GM18861 (cell line): Measurements from ENCODE around the gene PLAC1.
A peak's percentile ranks its signal among the peaks of the same experiment; 100 is the strongest.

Experiments
- ATAC-seq: cut with Tn5 transposase; IDR thresholded peaks from one replicate; pipeline ENCODE4 v1.9.1; 2021; ENCODE audit not compliant: unreplicated experiment

PLAC1 gene

GRCh38 chrX:134544513-134545151 lies 113.6 kb downstream of the PLAC1 start:
- no peak for ATAC-seq

GRCh38 chrX:134544135-134544512 lies 114.1 kb downstream of the PLAC1 start:
- ATAC-seq = no peak

GRCh38 chrX:134543288-134543687 lies 115.0 kb downstream of the PLAC1 start:
- ATAC-seq = no peak

- peak; percentile 62 for ATAC-seq
Observed at GRCh38 chrX:134542485-134542884, 115.8 kb downstream of the PLAC1 start.

GRCh38 chrX:134541906-134542305 lies 116.4 kb downstream of the PLAC1 start:
- no peak for ATAC-seq

- no peak for ATAC-seq
Observed at GRCh38 chrX:134538316-134538715, 120.0 kb downstream of the PLAC1 start.

GRCh38 chrX:134537179-134537955 lies 120.9 kb downstream of the PLAC1 start:
- ATAC-seq = no peak

- ATAC-seq = no peak
Observed at GRCh38 chrX:134533952-134534351, 124.3 kb downstream of the PLAC1 start.

GRCh38 chrX:134533352-134533751 lies 124.9 kb downstream of the PLAC1 start:
- ATAC-seq = no peak

- no peak for ATAC-seq
Observed at GRCh38 chrX:134530845-134531244, 127.4 kb downstream of the PLAC1 start.

GRCh38 chrX:134529481-134529880 lies 128.8 kb downstream of the PLAC1 start:
- ATAC-seq = no peak

GRCh38 chrX:134528960-134529359 lies 129.3 kb downstream of the PLAC1 start:
- ATAC-seq = no peak

- no peak for ATAC-seq
Observed at GRCh38 chrX:134526399-134526798, 131.9 kb downstream of the PLAC1 start.

- ATAC-seq = no peak
Observed at GRCh38 chrX:134525086-134525792, 133.0 kb downstream of the PLAC1 start.

- ATAC-seq = no peak
Observed at GRCh38 chrX:134524181-134524580, 134.1 kb downstream of the PLAC1 start.

- ATAC-seq = peak; percentile 52
Observed at GRCh38 chrX:134520860-134521390, 137.3 kb downstream of the PLAC1 start.
